Colonic mucosa (tissue), 4 donors: ENCODE measurements around the gene ZNF385C. TPM values are rescaled to one million over a fixed set of nuclear protein-coding genes. Genes with fewer than 3 reads are reported as not detected.

Source experiments
- DNase-seq: peaks from one replicate; pipeline ENCODE4 v3.0.0-alpha.2; 2020
- H3K27ac ChIP-seq: fragments of 200-600 bp; one replicate; pipeline ENCODE4 v1.8.0; 2021
- H3K27me3 ChIP-seq: fragments of 200-600 bp; one replicate; pipeline ENCODE4 v1.8.0; 2021
- H3K36me3 ChIP-seq: fragments of 200-600 bp; one replicate; pipeline ENCODE4 v1.8.0; 2021
- H3K4me1 ChIP-seq: fragments of 200-600 bp; one replicate; pipeline ENCODE4 v1.8.0; 2021; ENCODE audit warnings: mild to moderate bottlenecking
- H3K4me3 ChIP-seq: fragments of 200-600 bp; one replicate; pipeline ENCODE4 v1.8.0; 2021
- H3K9ac ChIP-seq, 2 donors: one replicate each; pipeline ENCODE4 v1.7.0; 2013; ENCODE audit warnings: control low read depth in 2 of 2, low read depth in 2 of 2, low read length in 2 of 2
- H3K9me3 ChIP-seq: fragments of 200-600 bp; one replicate; pipeline ENCODE4 v1.8.0; 2021
- CTCF ChIP-seq: fragments of 200-600 bp; IDR thresholded peaks from one replicate; pipeline ENCODE4 v1.8.0; 2022; ENCODE audit warnings: antibody characterized with exemption, mild to moderate bottlenecking
- intact Hi-C: fragments of 100-400 bp; cut with DNase I; formaldehyde crosslinking; loops from one replicate; pipeline ENCODE4 v1.14.1; 2022
- total RNA-seq, 2 donors: library from RNA; stranded (reverse); fragmentation: NEBNext Ultra II Directional in 1 of 2; extraction: Animal tissue kit (Norgen Biotek cat#: 25700) in 1 of 2; gene quantifications; one replicate each; pipeline ENCODE4 v1.2.1, GENCODE V29; 2021
- donor health status: healthy.
- donor health status: DM: no; HTN: no; CAD: no.
- donor health status: DM: no; HTN: no; CAD: no.

The ZNF385C gene
- total RNA-seq, 2 donors from 2014 or later: 0.20 to 0.32 TPM

- Histone ChIP-seq H3K36me3 (no peaks in the 10 kb centered on the region), H3K9me3 (no peaks in the 10 kb centered on the region), H3K9ac (no peak overlapping the region), H3K27ac (no peak overlapping the region), H3K4me3 (no peak overlapping the region), H3K4me1 (peaks cover 15% of the 10 kb centered on the region), H3K27me3 (no peaks in the 10 kb centered on the region)
- intact Hi-C loops: loop anchor here (5.0 kb wide), 2 partner anchors 50 to 90 kb away; no protein-coding TSS in a partner anchor
- TF ChIP-seq CTCF: no peak
- no peak for DNase-seq
These were observed 19.3 kb upstream of the ZNF385C start for GRCh38 chr17:42117397-42118125.

- Histone ChIP-seq H3K36me3 (no peaks in the 10 kb centered on the region), H3K9me3 (no peaks in the 10 kb centered on the region), H3K27ac (no peak overlapping the region), H3K4me3 (no peak overlapping the region), H3K9ac (no peak overlapping the region), H3K27me3 (no peaks in the 10 kb centered on the region), H3K4me1 (peaks cover 13% of the 10 kb centered on the region)
- peak; percentile 86 for TF ChIP-seq CTCF
- peak; percentile 89 for DNase-seq
- intact Hi-C loops: loop anchor here (5.0 kb wide), 2 partner anchors 50 to 90 kb away; no protein-coding TSS in a partner anchor
These were observed 18.6 kb upstream of the ZNF385C start for GRCh38 chr17:42116705-42117396.

GRCh38 chr17:42114118-42114517 lies 15.8 kb upstream of the ZNF385C start:
- no peak overlapping the region for H3K9ac ChIP-seq
- peaks cover 15% of the 10 kb centered on the region for H3K4me1 ChIP-seq
- no peaks in the 10 kb centered on the region for H3K9me3 ChIP-seq
- no peaks in the 10 kb centered on the region for H3K27me3 ChIP-seq
- no peaks in the 10 kb centered on the region for H3K36me3 ChIP-seq
- no peak overlapping the region for H3K4me3 ChIP-seq
- no peak overlapping the region for H3K27ac ChIP-seq
- no peak for DNase-seq
- intact Hi-C loops: loop anchor here (2.0 kb wide), 1 partner anchor 149 kb away; no protein-coding TSS in a partner anchor
- TF ChIP-seq CTCF: no peak

- no peak for DNase-seq
- Histone ChIP-seq H3K9ac (peak overlapping the region; percentile 48 to 91), H3K36me3 (no peaks in the 10 kb centered on the region), H3K9me3 (no peaks in the 10 kb centered on the region), H3K27ac (peak overlapping the region; percentile 91), H3K27me3 (no peaks in the 10 kb centered on the region), H3K4me3 (no peak overlapping the region), H3K4me1 (peaks cover 15% of the 10 kb centered on the region)
- no peak for TF ChIP-seq CTCF
- intact Hi-C loops: loop anchor here (2.0 kb wide), 1 partner anchor 149 kb away; no protein-coding TSS in a partner anchor
These were observed 15.2 kb upstream of the ZNF385C start for GRCh38 chr17:42113293-42114069.

GRCh38 chr17:42112552-42113176 lies 14.4 kb upstream of the ZNF385C start, which contains the start of gene DHX58:
DHX58 (minus strand) TSS chr17:42112714; CDS start chr17:42111892, 822 bp downstream.
- peak within 1 kb of the TSS; percentile 91 for H3K27ac ChIP-seq
- TF ChIP-seq CTCF: no peak
- no peaks in the 10 kb centered on the region for H3K27me3 ChIP-seq
- DNase-seq: peak; percentile 85
- H3K9me3 ChIP-seq: no peaks in the 10 kb centered on the region
- peak within 1 kb of the TSS; percentile 81 to 91 for H3K9ac ChIP-seq
- H3K36me3 ChIP-seq: no peaks in the 10 kb centered on the region
- H3K4me3 ChIP-seq: peak within 1 kb of the TSS; percentile 42
- intact Hi-C loops: no loop called here
- H3K4me1 ChIP-seq: peaks cover 15% of the 10 kb centered on the region
